GM12892 (cell line): ENCODE results near the gene EDN1.

Source experiments
- POLR2A ChIP-seq: IDR thresholded peaks from 2 replicates; pipeline ENCODE4 v1.6.1; 2011; ENCODE audit warnings: low read depth, low read length, control low read depth
- TAF1 ChIP-seq: IDR thresholded peaks from 2 replicates; pipeline ENCODE4 v1.6.1; 2011; ENCODE audit warnings: low read depth, mild to moderate bottlenecking, control low read depth, low read length, borderline replicate concordance

- no peak for TF ChIP-seq POLR2A
- TF ChIP-seq TAF1, result no peak
Observed at GRCh38 chr6:12243169-12243568, 47.0 kb upstream of the EDN1 start.
